PC-3 (cell line): ENCODE data around the gene KRT35. TPM values are rescaled to one million over a fixed set of nuclear protein-coding genes. Genes with fewer than 3 reads are reported as not detected.

Source experiments
- ATAC-seq: fragments of 200-7000 bp; cut with Tn5 transposase; 2 replicates; pipeline ENCODE4 v1.9.1; 2020; ENCODE audit warnings: mild to moderate bottlenecking, moderate library complexity
- BruUV-seq: library from RNA; stranded (reverse); fragments of 400-500 nt; replicated peaks from 2 replicates; lab custom pipeline; 2021; lab: Mats Ljungman, UMichigan
- CTCF ChIA-PET: fragments of 300-600 bp; sonication (Branson Sonifier 250); formaldehyde crosslinking; loops from one replicate; lab custom pipeline; 2022; ENCODE audit warnings: antibody characterized with exemption; lab: Charles Lee
- POLR2A ChIA-PET: fragments of 300-600 bp; sonication (Branson Sonifier 250); formaldehyde crosslinking; loops from one replicate; lab custom pipeline; 2022; ENCODE audit warnings: antibody characterized with exemption; ENCODE audit not compliant: unreplicated experiment; lab: Charles Lee
- DNase-seq: peaks from one replicate; pipeline ENCODE4 v3.0.0-alpha.2; 2015
- H2AFZ ChIP-seq: fragments of 300-600 bp; sonication (generic); 2 replicates; pipeline ENCODE4 v1.6.0; 2016; ENCODE audit warnings: antibody characterized with exemption, low read length
- H3F3A ChIP-seq: fragments of 300-600 bp; sonication (generic); one replicate; pipeline ENCODE4 v1.6.0; 2017; ENCODE audit warnings: antibody characterized with exemption, low read length, control low read depth, mild to moderate bottlenecking; ENCODE audit not compliant: unreplicated experiment
- H3K27ac ChIP-seq: fragments of 300-600 bp; sonication (generic); 2 replicates; pipeline ENCODE4 v1.5.1; 2016; ENCODE audit warnings: mild to moderate bottlenecking, low read length
- H3K27me3 ChIP-seq: fragments of 300-600 bp; sonication (generic); 2 replicates; pipeline ENCODE4 v1.6.1; 2016; ENCODE audit warnings: low read length, mixed read lengths
- H3K36me3 ChIP-seq: fragments of 300-600 bp; sonication (generic); 2 replicates; pipeline ENCODE4 v1.6.1; 2016; ENCODE audit warnings: low read depth, mixed run types, low read length, mixed read lengths
- H3K4me1 ChIP-seq: fragments of 300-600 bp; sonication (generic); 2 replicates; pipeline ENCODE4 v1.5.1; 2016; ENCODE audit warnings: low read length; ENCODE audit not compliant: insufficient read depth
- H3K4me2 ChIP-seq: fragments of 300-600 bp; sonication (generic); 2 replicates; pipeline ENCODE4 v1.6.0; 2016; ENCODE audit warnings: low read length
- H3K4me3 ChIP-seq: fragments of 300-600 bp; sonication (generic); 2 replicates; pipeline ENCODE4 v1.5.1; 2016; ENCODE audit warnings: mild to moderate bottlenecking, low read length, mixed read lengths
- H3K79me2 ChIP-seq: fragments of 300-600 bp; sonication (generic); 2 replicates; pipeline ENCODE4 v1.6.1; 2017; ENCODE audit warnings: low read length, mixed read lengths
- H3K9ac ChIP-seq: fragments of 300-600 bp; sonication (generic); 2 replicates; pipeline ENCODE4 v1.6.0; 2016; ENCODE audit warnings: mild to moderate bottlenecking, low read length
- H3K9me2 ChIP-seq: fragments of 300-600 bp; sonication (generic); replicated peaks from 2 replicates; pipeline ENCODE4 v1.6.1; 2016; ENCODE audit warnings: mixed run types, low read length, mixed read lengths
- H3K9me3 ChIP-seq: fragments of 300-600 bp; sonication (generic); 2 replicates; pipeline ENCODE4 v1.6.1; 2016; ENCODE audit warnings: low read length, mixed read lengths
- H4K20me1 ChIP-seq: fragments of 300-600 bp; sonication (generic); 2 replicates; pipeline ENCODE4 v1.6.1; 2016; ENCODE audit warnings: low read length, mixed read lengths
- EZH2 ChIP-seq: fragments of 300-600 bp; sonication (generic); IDR thresholded peaks from one replicate; pipeline ENCODE4 v1.6.1; 2017; ENCODE audit warnings: antibody characterized with exemption, mild to moderate bottlenecking, low read length; ENCODE audit not compliant: unreplicated experiment
- EZH2phosphoT487 ChIP-seq: fragments of 300-600 bp; sonication (generic); IDR thresholded peaks from 2 replicates; pipeline ENCODE4 v1.6.1; 2018; ENCODE audit warnings: mild to moderate bottlenecking, antibody characterized with exemption, low read length, borderline replicate concordance
- intact Hi-C: fragments of 100-400 bp; cut with micrococcal nuclease; formaldehyde crosslinking; loops from 2 replicates; pipeline ENCODE4 v1.9.0; 2023
- total RNA-seq: library from RNA; depleted of rRNA; stranded (reverse); fragments of >200 nt; gene quantifications from 2 replicates; pipeline ENCODE4 v1.2.3, GENCODE V29; 2014
- TF ChIP-seq, protein P1 (sequence below): fragments of 300-600 bp; sonication (generic); conservative IDR thresholded peaks from 2 replicates; pipeline ENCODE4 v1.5.1; 2017; ENCODE audit warnings: antibody characterized with exemption, low read depth, mild to moderate bottlenecking, low read length

KRT35 gene
- total RNA-seq, 1 experiment from 2014 or later, result not detected

DNA sequence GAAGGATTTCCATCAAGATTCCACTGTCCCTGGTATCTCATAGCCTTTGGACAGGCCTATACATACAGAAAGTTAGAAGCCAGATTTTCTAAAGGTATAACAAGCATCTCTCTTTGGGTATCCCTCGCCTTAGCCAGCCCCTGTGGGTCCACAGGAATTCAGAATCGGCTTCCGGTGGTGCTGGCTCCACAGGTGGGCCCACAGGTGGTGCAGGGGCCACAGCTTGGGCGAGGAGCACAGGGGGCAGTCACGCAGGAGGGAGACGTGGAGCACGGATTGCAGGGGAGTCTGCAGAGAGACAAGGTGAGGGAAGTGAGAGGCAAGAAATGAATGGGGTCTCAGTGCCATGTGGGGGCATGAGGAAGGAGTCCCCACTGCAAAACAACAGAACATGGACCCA, 43.7 kb downstream of the KRT35 start:
- H3K4me1 ChIP-seq, result no peaks in the 10 kb centered on the region
- no peaks in the 10 kb centered on the region for H3K27me3 ChIP-seq
- DNase-seq, result no peak
- ChIA-PET CTCF (no interaction called here), POLR2A (no interaction called here)
- no peak overlapping the region for H2AFZ ChIP-seq
- TF ChIP-seq EZH2phosphoT487 (no peak), EZH2 (no peak)
- TF ChIP-seq, protein P1, sequence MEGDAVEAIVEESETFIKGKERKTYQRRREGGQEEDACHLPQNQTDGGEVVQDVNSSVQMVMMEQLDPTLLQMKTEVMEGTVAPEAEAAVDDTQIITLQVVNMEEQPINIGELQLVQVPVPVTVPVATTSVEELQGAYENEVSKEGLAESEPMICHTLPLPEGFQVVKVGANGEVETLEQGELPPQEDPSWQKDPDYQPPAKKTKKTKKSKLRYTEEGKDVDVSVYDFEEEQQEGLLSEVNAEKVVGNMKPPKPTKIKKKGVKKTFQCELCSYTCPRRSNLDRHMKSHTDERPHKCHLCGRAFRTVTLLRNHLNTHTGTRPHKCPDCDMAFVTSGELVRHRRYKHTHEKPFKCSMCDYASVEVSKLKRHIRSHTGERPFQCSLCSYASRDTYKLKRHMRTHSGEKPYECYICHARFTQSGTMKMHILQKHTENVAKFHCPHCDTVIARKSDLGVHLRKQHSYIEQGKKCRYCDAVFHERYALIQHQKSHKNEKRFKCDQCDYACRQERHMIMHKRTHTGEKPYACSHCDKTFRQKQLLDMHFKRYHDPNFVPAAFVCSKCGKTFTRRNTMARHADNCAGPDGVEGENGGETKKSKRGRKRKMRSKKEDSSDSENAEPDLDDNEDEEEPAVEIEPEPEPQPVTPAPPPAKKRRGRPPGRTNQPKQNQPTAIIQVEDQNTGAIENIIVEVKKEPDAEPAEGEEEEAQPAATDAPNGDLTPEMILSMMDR, result no peak
- H3K9me2 ChIP-seq, result no peaks in the 10 kb centered on the region
- H3K27ac ChIP-seq, result no peak overlapping the region
- H3K9me3 ChIP-seq, result no peaks in the 10 kb centered on the region
- no peaks in the 10 kb centered on the region for H3K36me3 ChIP-seq
- H3K9ac ChIP-seq, result no peak overlapping the region
- ATAC-seq, result no peak
- BruUV-seq, result no TSS peak
- no peaks in the 10 kb centered on the region for H3F3A ChIP-seq
- no peak overlapping the region for H3K4me3 ChIP-seq
- no peaks in the 10 kb centered on the region for H4K20me1 ChIP-seq
- no peak overlapping the region for H3K4me2 ChIP-seq
- intact Hi-C loops, result no loop called here
- H3K79me2 ChIP-seq, result no peaks in the 10 kb centered on the region

DNA sequence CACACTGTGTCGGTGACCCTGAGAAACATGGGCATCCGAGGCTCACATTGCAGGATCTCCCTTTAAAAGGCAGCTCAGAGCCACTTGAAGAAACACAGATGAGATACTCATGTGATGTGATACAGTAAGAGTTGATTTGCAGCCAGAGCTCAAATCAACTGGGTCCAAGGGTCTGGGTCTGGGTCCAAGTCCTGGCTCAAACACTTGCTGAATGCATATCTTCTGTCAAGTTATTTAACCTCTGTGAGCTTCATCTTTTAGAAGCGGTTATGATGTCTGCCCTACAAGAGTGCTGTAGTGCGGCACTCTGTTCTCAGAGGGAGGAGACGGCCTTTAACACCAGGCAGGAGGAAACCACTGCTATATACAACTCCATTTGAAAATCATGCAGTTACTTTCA, 46.5 kb downstream of the KRT35 start:
- BruUV-seq, result no TSS peak

DNA sequence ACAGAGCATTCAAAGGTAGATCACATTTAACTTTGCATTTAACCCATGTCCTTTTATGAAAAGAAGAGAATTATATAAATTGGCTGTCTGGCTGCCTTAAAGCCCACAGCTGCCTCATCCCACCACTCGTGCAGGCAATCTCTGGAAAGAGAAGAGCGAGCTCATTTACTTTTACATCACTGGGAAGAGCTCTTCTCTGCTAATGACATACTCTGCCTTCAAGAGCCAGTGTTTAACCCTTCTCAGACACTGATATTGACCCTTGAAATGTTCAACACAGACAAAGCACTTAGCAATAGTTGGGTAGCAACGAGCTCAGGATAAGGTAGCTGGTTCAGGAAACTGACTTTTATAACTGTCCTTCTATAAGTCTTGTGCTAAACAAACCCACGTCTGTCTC, 46.9 kb downstream of the KRT35 start:
- H3K36me3 ChIP-seq, result no peaks in the 10 kb centered on the region
- DNase-seq (no peak), ATAC-seq (no peak)
- no peaks in the 10 kb centered on the region for H3F3A ChIP-seq
- ChIA-PET CTCF (no interaction called here), POLR2A (no interaction called here)
- TF ChIP-seq, protein P1, result no peak
- TF ChIP-seq EZH2 (no peak), EZH2phosphoT487 (no peak)
- no peak overlapping the region for H2AFZ ChIP-seq
- no peaks in the 10 kb centered on the region for H4K20me1 ChIP-seq
- no peak overlapping the region for H3K9ac ChIP-seq
- no peak overlapping the region for H3K4me2 ChIP-seq
- H3K27me3 ChIP-seq, result no peaks in the 10 kb centered on the region
- H3K27ac ChIP-seq, result no peak overlapping the region
- intact Hi-C loops, result no loop called here
- no peaks in the 10 kb centered on the region for H3K9me2 ChIP-seq
- no TSS peak for BruUV-seq
- H3K4me3 ChIP-seq, result no peak overlapping the region
- H3K9me3 ChIP-seq, result no peaks in the 10 kb centered on the region
- no peaks in the 10 kb centered on the region for H3K79me2 ChIP-seq
- no peaks in the 10 kb centered on the region for H3K4me1 ChIP-seq

More for the DNA sequence above, 46.5 kb downstream of the KRT35 start:
- Histone ChIP-seq H3K9me3 (no peaks in the 10 kb centered on the region), H3K79me2 (no peaks in the 10 kb centered on the region), H3K27ac (no peak overlapping the region), H3K4me3 (no peak overlapping the region), H3K36me3 (no peaks in the 10 kb centered on the region), H3K4me2 (no peak overlapping the region), H3K9me2 (no peaks in the 10 kb centered on the region), H3K4me1 (no peaks in the 10 kb centered on the region), H3K27me3 (no peaks in the 10 kb centered on the region), H3F3A (no peaks in the 10 kb centered on the region), H3K9ac (no peak overlapping the region), H2AFZ (no peak overlapping the region), H4K20me1 (no peaks in the 10 kb centered on the region)
- POLR2A ChIA-PET, result no interaction called here
- CTCF ChIA-PET, result no interaction called here
- ATAC-seq (no peak), DNase-seq (no peak)
- intact Hi-C loops, result no loop called here
- TF ChIP-seq, protein P1, result no peak
- TF ChIP-seq EZH2phosphoT487 (no peak), EZH2 (no peak)
